HG03064 (cell line): ENCODE data around the gene KIF1A.

Experiments used
- ATAC-seq: cut with Tn5 transposase; IDR thresholded peaks from one replicate; pipeline ENCODE4 v1.9.1; 2021; ENCODE audit warnings: low read depth; ENCODE audit not compliant: unreplicated experiment

Gene KIF1A, protein sequence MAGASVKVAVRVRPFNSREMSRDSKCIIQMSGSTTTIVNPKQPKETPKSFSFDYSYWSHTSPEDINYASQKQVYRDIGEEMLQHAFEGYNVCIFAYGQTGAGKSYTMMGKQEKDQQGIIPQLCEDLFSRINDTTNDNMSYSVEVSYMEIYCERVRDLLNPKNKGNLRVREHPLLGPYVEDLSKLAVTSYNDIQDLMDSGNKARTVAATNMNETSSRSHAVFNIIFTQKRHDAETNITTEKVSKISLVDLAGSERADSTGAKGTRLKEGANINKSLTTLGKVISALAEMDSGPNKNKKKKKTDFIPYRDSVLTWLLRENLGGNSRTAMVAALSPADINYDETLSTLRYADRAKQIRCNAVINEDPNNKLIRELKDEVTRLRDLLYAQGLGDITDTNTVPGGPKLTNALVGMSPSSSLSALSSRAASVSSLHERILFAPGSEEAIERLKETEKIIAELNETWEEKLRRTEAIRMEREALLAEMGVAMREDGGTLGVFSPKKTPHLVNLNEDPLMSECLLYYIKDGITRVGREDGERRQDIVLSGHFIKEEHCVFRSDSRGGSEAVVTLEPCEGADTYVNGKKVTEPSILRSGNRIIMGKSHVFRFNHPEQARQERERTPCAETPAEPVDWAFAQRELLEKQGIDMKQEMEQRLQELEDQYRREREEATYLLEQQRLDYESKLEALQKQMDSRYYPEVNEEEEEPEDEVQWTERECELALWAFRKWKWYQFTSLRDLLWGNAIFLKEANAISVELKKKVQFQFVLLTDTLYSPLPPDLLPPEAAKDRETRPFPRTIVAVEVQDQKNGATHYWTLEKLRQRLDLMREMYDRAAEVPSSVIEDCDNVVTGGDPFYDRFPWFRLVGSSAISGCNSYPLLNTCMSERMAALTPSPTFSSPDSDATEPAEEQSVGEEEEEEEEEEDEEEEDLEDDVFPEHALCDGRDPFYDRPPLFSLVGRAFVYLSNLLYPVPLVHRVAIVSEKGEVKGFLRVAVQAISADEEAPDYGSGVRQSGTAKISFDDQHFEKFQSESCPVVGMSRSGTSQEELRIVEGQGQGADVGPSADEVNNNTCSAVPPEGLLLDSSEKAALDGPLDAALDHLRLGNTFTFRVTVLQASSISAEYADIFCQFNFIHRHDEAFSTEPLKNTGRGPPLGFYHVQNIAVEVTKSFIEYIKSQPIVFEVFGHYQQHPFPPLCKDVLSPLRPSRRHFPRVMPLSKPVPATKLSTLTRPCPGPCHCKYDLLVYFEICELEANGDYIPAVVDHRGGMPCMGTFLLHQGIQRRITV (N-terminal part only)

DNA sequence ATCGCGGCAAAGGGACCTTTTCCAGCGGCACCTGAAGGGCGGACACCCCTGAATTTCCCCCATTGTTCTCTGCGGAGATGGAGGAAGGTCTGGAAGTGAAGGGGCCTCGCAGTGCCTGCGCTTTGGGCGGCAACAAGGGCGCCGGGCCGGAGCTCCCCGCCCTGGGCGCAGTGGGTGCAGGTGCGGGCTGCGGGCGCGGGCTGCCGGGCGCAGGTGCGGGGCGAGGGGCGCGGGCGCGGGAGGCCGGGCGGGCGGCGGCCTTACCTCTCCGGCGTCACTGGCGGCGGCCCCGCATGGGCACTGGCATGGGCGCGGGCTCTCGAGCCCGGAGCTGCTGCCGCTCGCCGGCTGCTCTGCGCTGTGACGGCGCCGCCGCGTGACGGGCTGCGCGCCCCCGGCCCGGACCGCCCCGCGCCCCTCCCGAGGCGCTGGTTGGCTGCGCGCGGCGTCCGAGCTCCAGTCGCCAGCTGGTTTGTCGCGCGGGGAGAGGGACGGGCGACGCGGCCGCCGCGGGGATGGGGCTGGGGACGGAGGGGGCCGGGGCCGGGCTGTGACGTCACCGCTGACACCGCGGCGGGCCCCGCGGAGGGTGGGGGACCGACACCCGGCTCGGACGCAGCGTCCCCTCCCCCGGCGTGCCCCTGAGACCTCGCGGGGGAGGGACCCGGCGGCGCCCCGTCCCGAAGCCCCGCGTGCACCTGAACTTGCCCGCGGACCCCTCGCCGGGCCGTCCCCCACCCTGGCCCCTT, at the start of gene KIF1A:
Gene KIF1A, minus strand, starts transcription at position 362 of the 749 bp plus-strand sequence. CDS start 22,467 bp downstream, outside the sequence.
- ATAC-seq: no peak

DNA sequence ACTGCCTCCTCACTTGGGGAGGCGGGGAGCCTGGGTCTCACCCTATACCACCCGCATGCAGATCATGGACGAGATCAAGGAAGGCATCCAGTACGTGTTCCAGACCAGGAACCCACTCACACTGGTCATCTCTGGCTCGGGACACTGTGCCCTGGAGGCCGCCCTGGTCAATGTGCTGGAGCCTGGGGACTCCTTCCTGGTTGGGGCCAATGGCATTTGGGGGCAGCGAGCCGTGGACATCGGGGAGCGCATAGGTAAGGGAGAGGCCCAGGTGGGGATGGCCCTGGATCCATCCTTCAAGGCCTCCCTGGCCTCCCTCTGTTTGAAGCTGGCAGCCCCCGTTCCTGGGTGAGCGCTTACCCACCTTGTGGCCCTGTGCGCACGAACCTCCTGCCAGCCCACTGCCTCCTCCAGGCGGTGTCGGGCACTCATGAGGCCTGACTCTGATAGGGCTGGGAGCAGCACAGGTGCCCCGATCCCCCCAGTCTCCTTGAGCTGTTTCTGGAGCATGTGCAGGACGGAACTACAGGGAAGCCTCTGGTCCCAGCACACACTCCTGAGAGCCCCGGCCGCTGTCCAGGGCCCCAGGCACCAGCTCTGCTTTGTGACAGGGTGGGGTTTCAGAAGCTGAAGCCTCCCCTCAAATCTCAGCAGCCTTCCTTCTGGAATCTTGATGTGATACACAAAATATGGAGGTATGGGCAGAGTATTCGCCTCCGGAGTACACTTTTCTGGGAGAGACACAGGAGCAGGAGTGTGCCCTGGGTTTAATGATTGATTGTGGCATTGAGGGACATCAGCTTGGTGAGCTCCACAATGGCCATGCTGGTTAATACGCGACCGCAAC, 49.3 kb upstream of the KIF1A start:
- no peak for ATAC-seq

DNA sequence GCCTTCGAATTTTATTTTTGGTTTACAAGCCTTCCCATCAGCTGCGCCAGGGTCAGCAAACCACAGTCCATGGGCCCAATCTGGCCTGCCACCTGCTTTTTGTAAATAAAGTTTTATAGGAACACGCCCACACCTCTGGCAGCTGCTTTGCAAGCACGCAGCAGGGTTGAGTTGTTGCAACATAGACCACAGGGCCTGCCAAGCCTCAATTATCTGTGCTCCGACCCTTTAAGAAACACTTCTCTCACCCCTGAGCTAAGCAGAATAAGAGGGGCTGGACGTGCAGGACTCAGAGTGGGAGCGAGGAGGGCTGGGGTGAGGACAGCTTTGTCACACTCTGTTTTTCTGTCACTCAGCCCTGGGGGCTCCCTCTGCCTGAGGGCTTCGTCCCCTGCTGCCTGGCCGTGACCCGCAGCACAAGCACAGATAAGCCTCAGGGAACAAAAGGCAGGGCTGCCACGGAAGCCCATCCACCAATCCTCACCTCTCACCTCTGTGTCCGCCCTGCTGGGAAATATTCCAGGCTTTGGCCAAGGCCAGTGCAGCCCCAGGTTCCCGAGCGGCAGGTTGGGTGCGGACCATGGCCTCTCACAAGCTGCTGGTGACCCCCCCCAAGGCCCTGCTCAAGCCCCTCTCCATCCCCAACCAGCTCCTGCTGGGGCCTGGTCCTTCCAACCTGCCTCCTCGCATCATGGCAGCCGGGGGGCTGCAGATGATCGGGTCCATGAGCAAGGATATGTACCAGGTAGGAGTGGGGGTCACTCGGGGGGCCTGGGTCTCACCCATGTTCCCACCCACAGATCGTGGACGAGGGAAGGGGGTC, 48.5 kb upstream of the KIF1A start, which contains the start of gene AGXT:
Gene AGXT, plus strand, starts transcription at position 539 of the 823 bp plus-strand sequence. Its CDS starts 42 bp downstream, at position 581.
- no peak for ATAC-seq

DNA sequence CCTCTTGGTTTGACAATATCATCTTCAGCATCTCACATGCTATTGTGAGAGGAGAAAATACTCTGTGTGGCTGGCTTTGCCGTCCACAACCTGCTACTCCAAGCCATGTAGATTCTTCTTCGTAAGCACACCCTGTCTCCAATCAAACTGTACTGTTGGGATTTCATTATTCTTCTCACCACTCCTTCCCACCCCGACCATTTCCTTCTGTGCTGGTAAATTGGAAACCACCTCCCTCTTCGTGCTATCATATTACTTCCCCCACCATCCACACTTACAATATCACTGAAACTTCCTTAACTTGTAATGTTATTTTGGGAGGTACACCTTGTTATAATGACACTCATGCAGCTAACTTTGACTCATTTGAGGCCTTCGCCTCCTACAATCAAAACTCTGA, 45.4 kb upstream of the KIF1A start:
- no peak for ATAC-seq

DNA sequence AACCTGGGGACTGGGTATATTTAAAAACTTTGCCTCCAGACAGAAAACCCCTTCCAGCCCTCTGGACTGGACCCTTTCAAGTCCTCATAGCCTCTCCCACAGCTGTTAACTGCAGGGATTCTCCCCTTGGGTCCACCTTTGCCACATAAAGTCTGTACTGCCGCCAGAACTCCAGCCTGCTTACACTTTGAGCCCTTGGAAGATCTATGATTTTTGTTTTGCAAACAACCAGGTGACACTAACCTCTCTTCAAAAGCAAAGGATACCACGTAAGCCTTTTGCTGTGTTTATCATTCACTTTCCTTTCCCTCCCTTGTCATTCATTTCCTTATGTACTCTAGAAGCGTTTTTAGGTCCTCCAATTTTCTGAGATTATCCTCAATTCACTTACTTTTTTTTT, 44.5 kb upstream of the KIF1A start:
- no peak for ATAC-seq

DNA sequence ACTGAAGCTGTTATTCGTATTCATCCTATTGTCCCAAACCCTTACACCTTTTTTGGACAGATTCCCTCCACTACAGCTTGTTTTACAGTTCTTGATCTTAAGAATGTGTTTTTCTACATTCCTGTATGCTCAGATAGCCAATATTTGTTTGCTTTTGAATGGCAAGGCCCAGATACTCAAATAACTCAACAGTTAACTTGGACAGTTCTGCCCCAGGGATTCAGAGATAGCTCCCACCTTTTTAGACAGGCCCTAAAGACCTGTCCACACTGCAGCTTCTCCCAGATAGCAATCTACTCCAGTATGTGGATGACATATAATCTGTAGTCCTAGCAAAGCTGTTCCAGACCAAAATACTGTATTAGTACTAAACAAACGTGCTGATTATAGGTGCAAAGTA, 41.5 kb upstream of the KIF1A start:
- no peak for ATAC-seq

DNA sequence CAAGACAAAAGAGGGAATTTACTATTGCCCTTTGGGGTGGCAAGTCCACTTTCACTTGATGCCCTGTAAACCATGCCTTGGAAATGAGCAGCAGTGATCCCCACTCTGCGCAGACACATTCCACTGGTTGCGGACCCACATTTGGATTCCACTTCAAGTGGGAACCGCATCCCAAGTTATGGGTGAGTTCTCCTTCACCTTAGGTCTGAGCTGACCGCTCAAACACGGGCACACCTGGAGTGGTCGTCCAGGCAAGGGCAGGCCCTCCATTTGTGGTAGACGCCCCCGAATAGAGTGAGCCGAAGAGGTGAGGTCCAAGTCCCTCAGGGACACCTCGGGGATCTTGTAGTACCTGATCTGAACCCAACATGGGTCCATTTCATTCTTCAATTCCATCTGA, 38.9 kb upstream of the KIF1A start:
- no peak for ATAC-seq

DNA sequence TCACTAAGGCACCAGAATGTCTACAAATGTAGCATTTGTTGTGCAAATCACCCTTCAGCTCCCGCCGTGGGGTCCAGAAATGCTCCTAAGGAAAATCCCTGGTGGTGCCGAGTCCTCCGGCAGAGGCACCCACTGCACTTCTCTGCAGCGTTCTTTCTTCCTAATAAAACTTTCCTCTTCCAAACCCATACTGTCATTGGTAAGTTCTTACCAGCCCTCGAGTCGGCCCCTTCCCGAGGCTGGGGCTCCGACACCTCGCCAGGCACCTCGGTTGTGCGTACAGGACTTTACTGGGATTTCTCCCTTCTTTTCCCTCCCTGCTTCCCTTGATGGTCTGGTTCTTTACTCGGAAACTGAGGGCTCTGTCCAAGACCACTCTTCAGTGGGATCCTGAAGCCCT, 38.3 kb upstream of the KIF1A start:
- no peak for ATAC-seq

DNA sequence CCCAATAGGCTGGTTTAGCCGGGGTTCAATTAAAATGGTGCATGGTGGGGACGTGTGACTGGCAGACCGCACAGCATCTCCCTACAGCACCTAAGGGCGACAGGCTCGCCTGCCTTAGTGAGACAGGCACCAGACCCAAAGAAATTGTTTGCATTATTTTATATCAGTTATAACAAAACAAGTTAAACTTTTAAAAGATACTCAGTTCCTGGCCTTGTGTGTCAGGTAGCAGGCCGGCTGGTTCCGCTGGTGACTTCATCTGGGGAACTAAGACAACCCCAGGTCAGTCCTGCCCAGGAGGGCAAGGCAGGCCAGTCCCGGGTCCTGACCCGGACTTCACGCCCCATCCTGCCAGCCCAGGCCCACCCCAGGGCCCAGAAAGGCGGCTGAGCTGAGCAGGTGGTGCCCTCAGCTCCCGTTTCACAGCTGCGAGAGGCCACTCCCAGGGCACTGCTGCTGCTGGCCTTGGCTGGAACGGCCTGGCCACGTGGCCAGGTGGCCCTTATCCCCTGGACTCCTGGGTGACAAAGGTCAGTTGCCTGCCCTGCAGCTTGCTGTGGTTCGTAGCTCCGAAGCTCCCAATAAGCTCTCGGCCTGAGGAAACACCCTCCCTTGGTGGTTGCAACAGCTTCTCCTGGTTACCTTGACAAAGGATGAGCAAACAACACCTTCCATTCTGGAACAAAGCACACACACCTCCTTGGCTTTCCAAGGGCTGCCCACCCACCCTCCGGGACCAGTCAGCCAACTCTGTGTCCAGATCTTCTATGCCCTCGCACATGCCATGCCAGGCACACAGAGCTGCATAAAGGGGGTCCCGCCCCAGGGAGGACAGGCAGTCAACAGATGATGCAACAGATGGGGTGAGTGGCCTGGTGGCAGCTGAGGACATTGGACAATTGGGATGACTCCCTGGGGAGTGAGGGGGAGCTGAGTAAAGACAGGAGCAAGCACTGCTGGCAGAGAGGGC, 37.3 kb upstream of the KIF1A start:
- no peak for ATAC-seq

DNA sequence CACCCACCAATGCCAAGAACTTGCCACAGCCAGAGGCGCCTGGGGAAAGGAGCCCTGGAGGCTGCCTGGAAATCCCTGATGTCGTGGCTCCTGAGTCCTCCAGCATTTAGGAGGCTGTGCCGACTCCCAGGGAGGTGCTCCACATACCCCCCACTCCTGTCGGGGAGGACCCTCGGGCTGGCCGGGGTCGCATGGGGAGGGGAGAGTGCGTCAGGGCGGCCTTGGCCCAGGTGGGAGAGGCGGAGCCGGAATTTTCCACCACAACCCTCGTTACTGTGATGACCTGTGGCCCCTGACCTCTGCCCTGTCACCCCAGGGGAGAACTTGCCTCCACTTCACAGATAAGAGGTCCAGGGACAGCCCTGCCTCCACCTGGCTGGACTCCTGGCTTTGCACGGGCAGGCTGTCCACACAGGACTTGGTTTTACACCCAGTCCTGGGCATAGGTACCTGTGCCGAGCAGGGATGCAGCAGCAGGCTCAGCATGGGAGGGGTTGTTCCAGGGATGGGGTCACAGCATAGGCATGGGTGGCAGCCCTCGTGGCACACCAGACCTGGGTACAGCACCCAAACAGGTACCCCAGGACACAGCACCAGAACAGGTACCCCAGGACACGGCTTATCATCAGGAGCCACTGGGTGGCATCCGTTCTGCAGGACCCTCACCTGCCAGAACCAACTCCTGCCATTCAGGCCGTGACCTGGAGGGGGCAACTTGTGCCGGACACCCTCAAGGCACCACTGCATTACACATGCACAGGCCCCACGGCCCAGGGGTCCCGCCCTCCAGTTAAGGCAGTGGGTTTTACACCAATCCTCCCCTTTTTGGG, 36.3 kb upstream of the KIF1A start:
- no peak for ATAC-seq

DNA sequence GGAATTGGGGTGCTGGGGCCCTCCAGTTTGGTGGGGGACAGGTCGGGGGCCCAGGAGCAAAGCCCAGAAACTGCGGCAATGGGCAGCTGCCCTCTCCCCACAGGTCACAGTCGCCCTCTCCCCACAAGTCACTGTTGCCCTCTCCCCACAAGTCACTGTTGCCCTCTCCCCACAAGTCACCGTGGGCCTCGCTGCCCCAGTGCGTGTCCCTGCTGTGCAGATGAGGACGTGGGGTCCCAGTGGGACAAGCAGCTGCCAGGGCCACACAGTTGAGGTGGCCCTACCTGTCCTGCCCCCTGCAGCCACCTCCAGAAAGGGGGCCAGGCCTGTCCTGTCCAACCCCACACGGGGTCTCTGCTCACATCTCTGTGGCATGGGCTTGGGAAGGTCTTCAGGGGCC, 35.7 kb upstream of the KIF1A start:
- ATAC-seq: no peak

DNA sequence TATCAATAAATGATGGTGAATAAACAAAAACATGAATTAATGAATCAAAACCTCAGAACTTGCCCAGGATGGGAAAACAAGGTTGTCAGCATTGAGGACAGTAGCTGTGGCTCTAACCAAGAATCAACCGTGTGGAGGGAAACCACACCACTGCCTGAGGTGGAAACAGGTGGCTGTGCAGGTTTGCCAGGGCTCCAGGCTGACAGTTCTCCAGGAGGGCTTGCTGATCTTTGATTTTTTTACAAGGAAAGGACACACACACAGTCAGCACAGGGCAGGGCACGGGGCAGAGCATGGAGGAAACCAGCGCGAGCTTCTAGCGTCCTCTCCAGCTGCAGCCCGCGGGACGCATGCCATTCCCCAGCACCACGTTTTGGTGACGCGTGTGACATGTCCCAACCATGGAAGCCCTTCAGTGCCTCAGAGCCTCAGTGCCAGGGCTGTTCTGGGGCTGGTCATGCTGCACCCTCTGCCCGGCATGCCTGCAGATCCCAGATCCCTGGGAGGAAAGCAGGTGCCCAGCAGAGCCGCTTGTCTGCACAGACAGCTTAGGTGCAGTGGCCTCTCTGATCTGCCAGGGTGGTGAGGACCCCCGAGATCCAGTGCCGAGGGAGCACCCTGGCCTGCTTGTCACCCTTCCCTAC, 32.8 kb upstream of the KIF1A start:
- ATAC-seq: no peak

DNA sequence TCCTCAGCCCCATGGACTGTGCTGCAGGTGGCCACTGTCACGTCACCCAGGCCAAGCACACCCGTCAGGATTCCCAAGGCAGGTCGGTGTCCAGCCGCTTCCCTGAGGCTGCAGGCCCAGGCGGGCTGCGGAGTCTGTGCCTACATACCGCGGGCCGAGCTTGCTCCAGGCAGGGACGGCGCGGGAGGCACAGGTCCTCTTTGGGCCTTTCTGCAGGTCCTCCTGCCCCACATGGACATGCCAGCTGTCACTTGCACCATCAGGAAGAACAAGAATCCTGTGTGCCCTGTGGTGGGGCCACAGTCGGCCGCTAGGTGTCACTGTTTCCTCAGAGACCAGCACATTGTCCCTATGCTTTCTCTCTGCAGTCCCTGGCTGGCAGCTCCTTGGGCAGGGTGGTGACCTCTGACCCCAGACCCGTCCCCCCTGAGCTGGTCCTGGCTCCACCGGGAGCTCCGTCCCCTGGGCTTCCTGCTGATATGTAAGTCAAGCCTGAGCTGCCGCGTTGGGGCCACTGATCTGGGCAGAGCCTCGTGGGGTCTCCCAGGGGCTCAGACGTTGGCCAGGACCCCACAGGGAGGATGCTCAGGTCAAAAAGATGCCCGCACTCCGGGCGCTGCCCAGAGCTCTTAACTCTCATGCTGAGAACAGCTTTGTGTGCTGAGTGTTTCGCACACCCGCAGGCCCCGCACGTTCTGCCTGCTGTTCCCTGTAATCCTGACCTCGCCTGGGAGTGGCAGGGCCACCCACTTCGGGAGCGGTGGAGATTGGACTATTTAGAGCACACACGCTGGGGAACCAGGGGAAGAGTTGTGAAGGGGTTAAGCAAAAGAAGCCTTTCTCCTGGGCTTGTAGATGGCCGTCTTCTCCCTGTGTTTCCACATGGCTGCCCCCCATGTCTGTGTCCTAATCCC, 31.3 kb upstream of the KIF1A start:
- ATAC-seq: no peak

DNA sequence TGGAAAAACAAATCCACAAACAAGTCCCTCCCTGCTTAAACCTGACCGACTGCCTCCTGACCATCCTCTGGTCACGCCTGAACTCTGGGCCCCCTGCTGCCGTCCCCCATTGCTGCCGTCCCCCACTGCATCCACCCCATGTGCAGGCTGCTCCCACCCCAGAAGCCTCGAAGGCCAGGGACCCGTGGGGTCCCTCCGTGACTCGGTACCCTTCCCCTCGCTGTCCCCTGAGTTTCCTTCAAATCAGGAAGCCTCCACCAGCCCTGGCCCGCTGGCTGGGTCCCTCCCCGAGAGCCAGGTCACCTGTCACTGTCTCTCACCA, 30.7 kb upstream of the KIF1A start:
- no peak for ATAC-seq

DNA sequence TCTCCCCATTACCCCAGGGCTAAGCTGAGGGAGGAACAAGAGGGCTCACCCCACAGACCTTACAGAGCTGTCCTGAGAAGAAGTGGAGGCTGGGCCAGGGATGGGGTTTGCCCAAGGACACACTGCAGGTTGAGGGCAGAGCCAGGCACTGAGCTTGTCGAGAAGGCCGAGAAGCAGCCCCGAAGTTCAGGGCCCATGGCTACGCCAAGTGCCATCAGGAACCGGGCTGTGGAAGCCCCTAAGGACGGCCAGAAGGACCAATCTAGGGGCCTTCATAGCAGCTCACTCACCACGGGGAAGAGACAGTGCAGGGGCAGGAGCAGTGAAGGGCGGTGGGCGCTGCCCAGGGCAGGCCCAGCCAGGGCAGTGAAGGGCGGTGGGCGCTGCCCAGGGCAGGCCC, 30.0 kb upstream of the KIF1A start:
- no peak for ATAC-seq
